Cardiac muscle cell (in vitro differentiated cells and primary cell): ENCODE data around the gene RNLS. TPM values are rescaled to one million over a fixed set of nuclear protein-coding genes. Genes with fewer than 3 reads are reported as not detected.

Source experiments
- DNase-seq, 2 donors: peaks; one replicate each; pipeline versions ENCODE4 v3.0.0 to v3.0.0-alpha.2; 2010 to 2017; ENCODE audit warnings: low read depth in 1 of 2, low spot score in 1 of 2
- H3K27ac ChIP-seq: fragments of 200-600 bp; sonication (generic); 2 replicates; pipeline ENCODE4 v1.5.1; 2016
- H3K27me3 ChIP-seq: fragments of 200-600 bp; sonication (generic); 2 replicates; pipeline ENCODE4 v1.6.0; 2016; ENCODE audit warnings: control low read depth
- H3K36me3 ChIP-seq: fragments of 200-600 bp; sonication (generic); 2 replicates; pipeline ENCODE4 v1.5.1; 2016; ENCODE audit warnings: control low read depth
- H3K4me1 ChIP-seq: fragments of 200-600 bp; sonication (generic); 2 replicates; pipeline ENCODE4 v1.8.1; 2017; ENCODE audit warnings: low read depth, mild to moderate bottlenecking, mixed run types
- H3K4me3 ChIP-seq: fragments of 200-600 bp; sonication (generic); 2 replicates; pipeline ENCODE4 v1.5.1; 2016; ENCODE audit warnings: mild to moderate bottlenecking
- H3K9me3 ChIP-seq: fragments of 200-600 bp; sonication (generic); 2 replicates; pipeline ENCODE4 v1.5.1; 2017; ENCODE audit warnings: low read depth, mild to moderate bottlenecking, control low read depth
- CTCF ChIP-seq: IDR thresholded peaks from 2 replicates; pipeline ENCODE4 v1.5.1; 2012; ENCODE audit warnings: low read depth, mild to moderate bottlenecking, low read length
- polyA plus RNA-seq: library from polyadenylated mRNA; unstranded; fragments of >200 nt; fragmentation: Nextera tagmentation; extraction: Ambion mirVana; gene quantifications from 2 replicates; pipeline ENCODE4 v1.2.1, GENCODE V29; 2016
- total RNA-seq: library from RNA; depleted of rRNA; stranded (reverse); fragments of >200 nt; gene quantifications from 2 replicates; pipeline ENCODE4 v1.2.3, GENCODE V29; 2016

The RNLS gene
- total and polyA plus RNA-seq, 2 experiments from 2014 or later = 6.9 to 13.9 TPM

- H3K36me3 ChIP-seq = no peaks in the 10 kb centered on the region
- H3K4me1 ChIP-seq = no peaks in the 10 kb centered on the region
- no peaks in the 10 kb centered on the region for H3K9me3 ChIP-seq
- no peak for DNase-seq
- no peak overlapping the region for H3K27ac ChIP-seq
- TF ChIP-seq CTCF = no peak
- H3K4me3 ChIP-seq = no peak overlapping the region
- no peaks in the 10 kb centered on the region for H3K27me3 ChIP-seq
Observed at GRCh38 chr10:88409824-88410223, 173.3 kb downstream of the RNLS start.

- H3K4me1 ChIP-seq = no peaks in the 10 kb centered on the region
- no peak for DNase-seq
Observed at GRCh38 chr10:88409236-88409635, 173.9 kb downstream of the RNLS start.

GRCh38 chr10:88408096-88408495 lies 175.0 kb downstream of the RNLS start:
- Histone ChIP-seq H3K4me1 (no peaks in the 10 kb centered on the region), H3K27me3 (no peaks in the 10 kb centered on the region)
- no peak for TF ChIP-seq CTCF

More at GRCh38 chr10:88409236-88409635, 173.9 kb downstream of the RNLS start:
- no peak for TF ChIP-seq CTCF
- H3K27me3 ChIP-seq = no peaks in the 10 kb centered on the region
- no peak overlapping the region for H3K4me3 ChIP-seq
- H3K9me3 ChIP-seq = no peaks in the 10 kb centered on the region
- H3K36me3 ChIP-seq = no peaks in the 10 kb centered on the region
- no peak overlapping the region for H3K27ac ChIP-seq

GRCh38 chr10:88404133-88404532 lies 179.0 kb downstream of the RNLS start:
- DNase-seq = no peak
- H3K27ac ChIP-seq = no peak overlapping the region
- no peak for TF ChIP-seq CTCF
- H3K27me3 ChIP-seq = no peaks in the 10 kb centered on the region
- H3K4me1 ChIP-seq = no peaks in the 10 kb centered on the region
- no peaks in the 10 kb centered on the region for H3K9me3 ChIP-seq
- no peak overlapping the region for H3K4me3 ChIP-seq
- no peaks in the 10 kb centered on the region for H3K36me3 ChIP-seq

More at GRCh38 chr10:88408096-88408495, 175.0 kb downstream of the RNLS start:
- Histone ChIP-seq H3K27ac (no peak overlapping the region), H3K36me3 (no peaks in the 10 kb centered on the region), H3K4me3 (no peak overlapping the region), H3K9me3 (no peaks in the 10 kb centered on the region)
- no peak for DNase-seq

- peak; percentile 50 for TF ChIP-seq CTCF
- H3K4me1 ChIP-seq = no peaks in the 10 kb centered on the region
- peak in 1 of 2 donors; percentile 60 for DNase-seq
Observed at GRCh38 chr10:88401671-88402347, 181.3 kb downstream of the RNLS start.

More at GRCh38 chr10:88401671-88402347, 181.3 kb downstream of the RNLS start:
- no peaks in the 10 kb centered on the region for H3K36me3 ChIP-seq
- no peak overlapping the region for H3K4me3 ChIP-seq
- no peaks in the 10 kb centered on the region for H3K9me3 ChIP-seq
- no peaks in the 10 kb centered on the region for H3K27me3 ChIP-seq
- no peak overlapping the region for H3K27ac ChIP-seq
